DND-41 (cell line): ENCODE results near the gene ADAM29.
A peak's percentile ranks its signal among the peaks of the same experiment; 100 is the strongest.

ENCODE experiments used
- ATAC-seq: fragments of 200-7000 bp; cut with Tn5 transposase; 3 replicates; pipeline ENCODE4 v1.9.1; 2021; ENCODE audit warnings: low read depth; ENCODE audit not compliant: insufficient read depth
- DNase-seq: peaks from one replicate; pipeline ENCODE4 v3.0.0-alpha.2; 2020
- H2AFZ ChIP-seq: 2 replicates; pipeline ENCODE4 v1.6.0; 2012; ENCODE audit warnings: low read depth, low read length
- H3K27ac ChIP-seq: 2 replicates; pipeline ENCODE4 v1.5.1; 2012; ENCODE audit warnings: low read length, inconsistent platforms
- H3K27me3 ChIP-seq: fragments of 200-600 bp; sonication (generic); 2 replicates; pipeline ENCODE4 v1.6.0; 2012; ENCODE audit warnings: low read length, mild to moderate bottlenecking, inconsistent platforms; ENCODE audit not compliant: insufficient read depth, poor library complexity
- H3K36me3 ChIP-seq: 2 replicates; pipeline ENCODE4 v1.5.1; 2012; ENCODE audit warnings: low read length, inconsistent platforms; ENCODE audit not compliant: insufficient read depth
- H3K4me1 ChIP-seq: 2 replicates; pipeline ENCODE4 v1.5.1; 2012; ENCODE audit warnings: mild to moderate bottlenecking, low read length; ENCODE audit not compliant: insufficient read depth
- H3K4me2 ChIP-seq: 2 replicates; pipeline ENCODE4 v1.6.0; 2012; ENCODE audit warnings: mild to moderate bottlenecking, moderate library complexity, low read length, inconsistent platforms; ENCODE audit not compliant: insufficient read depth
- H3K4me3 ChIP-seq, 2 experiments: fragments of 200-600 bp in 1 of 2; shearing (Covaris generic) in 1 of 2; 2 replicates each; pipeline ENCODE4 v1.5.1; 2012 to 2016; ENCODE audit warnings: inconsistent platforms in 2 of 2, low read length in 2 of 2, mild to moderate bottlenecking in 2 of 2, low read depth in 1 of 2, moderate library complexity in 1 of 2
- H3K79me2 ChIP-seq: 2 replicates; pipeline ENCODE4 v1.6.0; 2012; ENCODE audit warnings: low read length, inconsistent platforms; ENCODE audit not compliant: insufficient read depth
- H3K9ac ChIP-seq: 2 replicates; pipeline ENCODE4 v1.6.0; 2012; ENCODE audit warnings: low read depth, mild to moderate bottlenecking, inconsistent platforms, low read length, moderate library complexity
- H3K9me3 ChIP-seq: 2 replicates; pipeline ENCODE4 v1.5.1; 2012; ENCODE audit warnings: low read length, moderate library complexity, mild to moderate bottlenecking, inconsistent platforms; ENCODE audit not compliant: insufficient read depth, severe bottlenecking
- H4K20me1 ChIP-seq: 2 replicates; pipeline ENCODE4 v1.6.0; 2012; ENCODE audit warnings: low read length; ENCODE audit not compliant: insufficient read depth
- CTCF ChIP-seq: IDR thresholded peaks from 2 replicates; pipeline ENCODE4 v1.5.1; 2012; ENCODE audit warnings: borderline replicate concordance, low read length, moderate library complexity, mild to moderate bottlenecking; ENCODE audit not compliant: poor library complexity, severe bottlenecking; ENCODE audit errors: extremely low read depth
- EZH2 ChIP-seq: IDR thresholded peaks from 3 replicates; pipeline ENCODE4 v1.6.1; 2012; ENCODE audit warnings: borderline replicate concordance, low read depth, mild to moderate bottlenecking, moderate library complexity, low read length, inconsistent platforms; ENCODE audit not compliant: severe bottlenecking

Gene ADAM29

GRCh38 chr4:174919886-174920423 lies 1.8 kb downstream of the ADAM29 start:
- no peaks in the 10 kb centered on the region for H3K27me3 ChIP-seq
- no peak overlapping the region for H3K27ac ChIP-seq
- no peaks in the 10 kb centered on the region for H3K4me1 ChIP-seq
- no peaks in the 10 kb centered on the region for H3K9me3 ChIP-seq
- H4K20me1 ChIP-seq: no peaks in the 10 kb centered on the region
- H3K36me3 ChIP-seq: no peaks in the 10 kb centered on the region
- H2AFZ ChIP-seq: no peak overlapping the region
- H3K79me2 ChIP-seq: no peaks in the 10 kb centered on the region
- H3K4me2 ChIP-seq: no peak overlapping the region
- no peak overlapping the region for H3K9ac ChIP-seq
- no peak overlapping the region for H3K4me3 ChIP-seq
- ATAC-seq (no peak), DNase-seq (no peak)
- TF ChIP-seq CTCF (no peak), EZH2 (no peak)

GRCh38 chr4:174926958-174927357 lies 8.8 kb downstream of the ADAM29 start:
- Histone ChIP-seq H4K20me1 (no peaks in the 10 kb centered on the region), H3K27me3 (no peaks in the 10 kb centered on the region)

GRCh38 chr4:174928174-174928573 lies 10.0 kb downstream of the ADAM29 start:
- no peaks in the 10 kb centered on the region for H4K20me1 ChIP-seq
- no peaks in the 10 kb centered on the region for H3K4me1 ChIP-seq
- H3K9ac ChIP-seq: no peak overlapping the region
- H2AFZ ChIP-seq: no peak overlapping the region
- no peak overlapping the region for H3K27ac ChIP-seq
- ATAC-seq (peak; percentile 76), DNase-seq (peak; percentile 82)
- H3K9me3 ChIP-seq: no peaks in the 10 kb centered on the region
- H3K79me2 ChIP-seq: no peaks in the 10 kb centered on the region
- H3K27me3 ChIP-seq: no peaks in the 10 kb centered on the region
- no peak overlapping the region for H3K4me3 ChIP-seq
- H3K36me3 ChIP-seq: no peaks in the 10 kb centered on the region
- TF ChIP-seq CTCF: no peak
- TF ChIP-seq EZH2: no peak
- H3K4me2 ChIP-seq: no peak overlapping the region

More at GRCh38 chr4:174926958-174927357, 8.8 kb downstream of the ADAM29 start:
- H3K79me2 ChIP-seq: no peaks in the 10 kb centered on the region
- no peak for TF ChIP-seq EZH2
- no peak for TF ChIP-seq CTCF
- H3K36me3 ChIP-seq: no peaks in the 10 kb centered on the region
- H3K4me1 ChIP-seq: no peaks in the 10 kb centered on the region
- ATAC-seq (no peak), DNase-seq (no peak)
- H2AFZ ChIP-seq: no peak overlapping the region
- H3K4me2 ChIP-seq: no peak overlapping the region
- H3K9me3 ChIP-seq: no peaks in the 10 kb centered on the region
- no peak overlapping the region for H3K27ac ChIP-seq
- H3K4me3 ChIP-seq: no peak overlapping the region
- H3K9ac ChIP-seq: no peak overlapping the region
